HG02588 (cell line): ENCODE results near the gene EDC3.

Experiments
- ATAC-seq: cut with Tn5 transposase; IDR thresholded peaks from one replicate; pipeline ENCODE4 v1.9.1; 2021; ENCODE audit warnings: mild to moderate bottlenecking, moderate library complexity; ENCODE audit not compliant: unreplicated experiment

EDC3 gene

GRCh38 chr15:74626752-74627692, 68.8 kb downstream of the EDC3 start:
- ATAC-seq: no peak

DNA sequence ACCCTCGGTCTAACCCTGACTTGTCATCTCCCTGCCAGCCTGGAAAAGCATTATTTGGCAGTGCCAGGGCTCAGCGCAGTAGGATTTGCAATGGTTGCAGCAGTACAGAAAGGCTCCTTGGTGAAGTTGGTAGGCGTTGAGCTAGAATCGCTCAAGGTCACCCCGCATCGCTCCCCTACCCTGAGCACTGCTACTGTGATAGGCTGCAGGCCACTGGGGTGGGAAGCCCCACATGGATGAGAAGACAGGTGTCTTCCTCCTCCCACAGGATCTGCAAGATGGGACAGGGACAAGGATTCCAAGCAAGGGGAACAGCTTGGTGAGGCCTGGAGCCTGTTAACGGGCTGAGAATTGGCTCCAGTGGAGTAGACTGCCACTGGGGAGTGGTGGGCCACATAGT, 69.5 kb downstream of the EDC3 start:
- no peak for ATAC-seq

- ATAC-seq: no peak
Measured at GRCh38 chr15:74625693-74626092, 70.1 kb downstream of the EDC3 start.

DNA sequence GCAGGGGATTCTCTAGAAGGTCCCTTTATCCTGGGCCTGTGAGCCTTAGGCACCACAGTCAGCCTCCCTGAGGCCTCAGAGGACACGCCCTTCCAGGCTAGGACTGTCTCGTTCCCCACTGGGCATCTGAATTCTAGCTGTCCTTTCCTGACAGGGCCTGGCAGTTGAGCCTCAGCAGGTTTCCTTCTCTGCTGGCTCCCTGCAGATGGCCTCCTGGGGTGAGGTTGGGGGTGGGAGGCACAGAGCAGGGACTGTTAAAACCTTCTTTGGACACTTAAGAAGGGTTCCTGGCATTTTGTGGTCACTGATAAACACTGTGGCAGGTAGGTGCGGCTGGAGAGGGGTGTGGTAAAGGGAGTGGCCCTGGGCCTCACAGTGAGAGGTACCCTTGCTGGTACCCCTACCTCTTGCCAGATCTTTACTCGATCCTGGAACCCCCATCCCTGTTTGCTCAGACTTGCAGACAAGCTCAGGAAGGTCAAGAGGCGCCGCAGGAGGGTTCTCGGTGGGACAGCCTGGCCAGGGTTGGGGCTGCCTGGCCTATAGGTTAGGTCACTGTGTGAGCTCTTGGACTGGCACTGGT, 71.7 kb downstream of the EDC3 start:
- ATAC-seq: no peak

GRCh38 chr15:74622758-74623157, 73.1 kb downstream of the EDC3 start:
- ATAC-seq: no peak

- ATAC-seq: no peak
Measured at GRCh38 chr15:74621936-74622335, 73.9 kb downstream of the EDC3 start.

GRCh38 chr15:74621546-74621920, 74.3 kb downstream of the EDC3 start:
- ATAC-seq: no peak

- ATAC-seq: no peak
Measured at GRCh38 chr15:74620636-74621545, 74.9 kb downstream of the EDC3 start.

DNA sequence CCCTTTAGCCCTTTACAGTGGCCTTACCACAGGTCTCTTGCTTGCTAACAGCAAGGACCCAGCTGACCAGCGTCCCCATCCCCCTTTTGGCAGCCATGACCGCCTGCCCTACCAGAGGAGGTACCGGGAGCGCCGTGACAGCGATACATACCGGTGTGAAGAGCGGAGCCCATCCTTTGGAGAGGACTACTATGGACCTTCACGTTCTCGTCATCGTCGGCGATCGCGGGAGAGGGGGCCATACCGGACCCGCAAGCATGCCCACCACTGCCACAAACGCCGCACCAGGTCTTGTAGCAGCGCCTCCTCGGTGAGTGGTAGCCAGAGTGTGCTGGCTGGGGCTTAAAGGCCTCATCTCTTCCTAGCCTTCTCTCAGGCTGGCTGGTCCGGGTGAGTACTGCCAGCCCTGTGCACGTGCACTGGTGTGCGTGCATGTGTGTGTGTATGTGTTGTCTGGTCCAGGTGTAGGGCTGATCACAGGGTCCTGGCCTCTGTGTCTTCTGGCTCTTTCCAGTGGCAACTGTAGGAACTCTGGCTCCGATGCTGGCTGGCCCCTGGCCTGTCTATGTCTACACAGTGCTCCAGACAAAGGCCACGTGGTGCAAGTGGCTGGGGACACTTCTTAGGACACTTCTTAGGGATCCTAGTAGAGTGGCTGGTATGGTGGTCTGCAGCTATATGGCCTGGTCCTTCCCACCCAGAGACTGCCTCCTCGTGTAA, 75.7 kb downstream of the EDC3 start:
- no peak for ATAC-seq

- ATAC-seq: no peak
Measured at GRCh38 chr15:74618841-74619596, 76.8 kb downstream of the EDC3 start.

- no peak for ATAC-seq
Measured at GRCh38 chr15:74616996-74617395, 78.8 kb downstream of the EDC3 start.

- no peak for ATAC-seq
Measured at GRCh38 chr15:74616366-74616939, 79.4 kb downstream of the EDC3 start.

- peak; percentile 75 for ATAC-seq
Measured at GRCh38 chr15:74615508-74616365, 80.1 kb downstream of the EDC3 start, which contains the start of gene CLK3. Gene CLK3, plus strand, starts transcription at chr15:74615836. Its CDS starts 3,361 bp downstream, at chr15:74619197.

DNA sequence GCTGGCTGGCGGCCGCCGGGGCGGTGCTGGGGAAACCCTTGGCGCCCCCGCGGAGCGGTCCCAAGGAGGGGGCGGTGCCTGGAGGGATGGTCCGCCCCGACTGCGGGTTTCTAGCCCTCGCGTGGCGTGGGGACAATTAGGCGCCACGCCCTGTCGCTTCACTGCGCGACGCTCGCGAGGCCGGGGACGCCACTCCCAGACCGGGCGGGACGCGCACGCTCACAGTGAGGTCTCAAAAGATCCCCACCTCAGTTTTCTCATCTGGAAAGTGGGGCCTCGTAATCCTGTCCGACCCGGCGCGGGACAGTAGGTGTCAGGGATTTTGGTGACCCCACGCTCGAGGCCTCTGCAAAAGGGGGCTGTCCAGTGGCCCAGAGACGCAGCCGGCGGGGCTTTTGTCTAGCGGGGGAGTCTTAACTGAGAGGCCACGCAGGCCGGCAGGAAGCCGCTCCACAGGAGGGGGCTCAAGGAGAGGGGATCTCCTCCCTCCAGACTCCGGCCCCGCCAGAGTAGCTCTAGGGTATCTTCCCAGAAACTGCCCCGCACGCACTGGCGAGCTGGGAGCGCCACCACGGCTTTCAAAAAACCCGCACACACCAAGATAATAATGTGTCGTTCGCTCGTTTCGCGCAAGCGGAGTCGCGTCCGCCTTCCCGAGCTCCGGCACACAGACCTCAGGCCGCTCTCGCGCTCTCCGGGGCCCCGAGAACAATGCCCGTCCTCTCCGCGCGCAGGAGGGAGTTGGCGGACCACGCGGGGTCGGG, 80.9 kb downstream of the EDC3 start:
- peak; percentile 47 for ATAC-seq

GRCh38 chr15:74613953-74614743, 81.7 kb downstream of the EDC3 start:
- no peak for ATAC-seq

GRCh38 chr15:74613089-74613952, 82.5 kb downstream of the EDC3 start:
- ATAC-seq: no peak
